Tibial nerve (tissue), 3 donors: ENCODE results near the gene FBXW8.

Experiments used
- CTCF ChIP-seq, 5 experiments: fragments of 200-600 bp in 3 of 5; fragments of 450-650 bp in 2 of 5; sonication (generic) in 3 of 5; IDR thresholded peaks; one replicate each; pipeline ENCODE4 v1.5.1; 2016 to 2019; ENCODE audit warnings: antibody characterized with exemption in 5 of 5, mild to moderate bottlenecking in 3 of 5, moderate library complexity in 2 of 5
- POLR2A ChIP-seq, 2 donors: fragments of 450-650 bp; IDR thresholded peaks; one replicate each; pipeline ENCODE4 v1.6.1; 2017; ENCODE audit warnings: antibody characterized with exemption in 2 of 2, mild to moderate bottlenecking in 2 of 2, moderate library complexity in 2 of 2

- TF ChIP-seq CTCF (IDR thresholded peaks at IDR 0.05) (no peak), POLR2A (IDR thresholded peaks at IDR 0.05) (no peak)
These were observed 111.7 kb downstream of the FBXW8 start for GRCh38 chr12:117022465-117022864.
